Ramos (cell line): ENCODE data around the gene DNAJB8.

Experiments
- in situ Hi-C: fragments of 300-500 bp; cut with MboI; formaldehyde crosslinking; loops from one replicate; pipeline ENCODE4 v1.14.3; 2022; ENCODE audit warnings: low sequenced_read_pairs; ENCODE audit not compliant: unreplicated experiment

DNAJB8 gene

GRCh38 chr3:128453501-128454309, 13.0 kb downstream of the DNAJB8 start:
- in situ Hi-C loops: no loop called here

GRCh38 chr3:128452678-128453275, 13.9 kb downstream of the DNAJB8 start:
- in situ Hi-C loops: no loop called here

GRCh38 chr3:128452120-128452519, 14.6 kb downstream of the DNAJB8 start:
- in situ Hi-C loops: no loop called here

GRCh38 chr3:128449111-128449638, 17.5 kb downstream of the DNAJB8 start:
- in situ Hi-C loops: no loop called here

GRCh38 chr3:128448491-128448890, 18.2 kb downstream of the DNAJB8 start:
- in situ Hi-C loops: no loop called here

GRCh38 chr3:128447561-128448013, 19.1 kb downstream of the DNAJB8 start:
- in situ Hi-C loops: no loop called here

- in situ Hi-C loops: no loop called here
Measured at GRCh38 chr3:128446821-128447220, 19.9 kb downstream of the DNAJB8 start.

- in situ Hi-C loops: no loop called here
Measured at GRCh38 chr3:128445357-128445756, 21.3 kb downstream of the DNAJB8 start.

- in situ Hi-C loops: no loop called here
Measured at GRCh38 chr3:128443771-128444170, 22.9 kb downstream of the DNAJB8 start.

- in situ Hi-C loops: no loop called here
Measured at GRCh38 chr3:128442949-128443348, 23.7 kb downstream of the DNAJB8 start.

- in situ Hi-C loops: no loop called here
Measured at GRCh38 chr3:128442070-128442469, 24.6 kb downstream of the DNAJB8 start.

GRCh38 chr3:128439226-128439625, 27.5 kb downstream of the DNAJB8 start:
- in situ Hi-C loops: no loop called here

GRCh38 chr3:128438488-128439072, 28.1 kb downstream of the DNAJB8 start:
- in situ Hi-C loops: no loop called here

GRCh38 chr3:128436214-128436613, 30.5 kb downstream of the DNAJB8 start:
- in situ Hi-C loops: no loop called here

GRCh38 chr3:128435561-128435960, 31.1 kb downstream of the DNAJB8 start:
- in situ Hi-C loops: no loop called here

GRCh38 chr3:128435058-128435457, 31.6 kb downstream of the DNAJB8 start:
- in situ Hi-C loops: no loop called here

GRCh38 chr3:128434524-128434923, 32.2 kb downstream of the DNAJB8 start:
- in situ Hi-C loops: no loop called here

GRCh38 chr3:128433837-128434165, 32.9 kb downstream of the DNAJB8 start:
- in situ Hi-C loops: no loop called here

- in situ Hi-C loops: no loop called here
Measured at GRCh38 chr3:128432971-128433836, 33.5 kb downstream of the DNAJB8 start.

GRCh38 chr3:128432301-128432970, 34.3 kb downstream of the DNAJB8 start:
- in situ Hi-C loops: no loop called here
